ENCODE measurements around the gene FANCC. TPM values are rescaled to one million over a fixed set of nuclear protein-coding genes. Genes with fewer than 3 reads are reported as not detected.

Gene FANCC
- total and polyA plus RNA-seq, 2 of the 13 experiments (the other 11 are each of a cell fraction or from before 2014, with no cell fraction given): 7.4 to 8.6 TPM

GRCh38 chr9:95142728-95143127 is 174.8 kb downstream of the FANCC start:
- 0 out of 5 replicates have a peak, but pooled peaks cover 0 to 1% of the 10 kb centered on the region in 2 experiments for H3K36me3 ChIP-seq (replicated peaks in 1 of 2; ENCODE audit: control insufficient read depth in 1 of 2, insufficient read depth in 2 of 2, low read length in 2 of 2)
- no peak overlapping the region for H3K4me3 ChIP-seq (replicated peaks in 1 of 3; ENCODE audit: insufficient read depth in 1 of 3, low read depth in 2 of 3, low read length in 3 of 3)
- POLR2A ChIA-PET: no interaction called here
- DNase-seq (ENCODE audit: low spot score) (no peak), FAIRE-seq (no peak), ATAC-seq (no peak)
- no peaks in the 10 kb centered on the region for H3K27me3 ChIP-seq (ENCODE audit: control insufficient read depth in 1 of 2, insufficient read depth in 2 of 2, low read length in 2 of 2)
- in situ Hi-C loops (cut with HindIII; ENCODE audit: extremely low pct_ligation_motif_present, low pct_unique_long_range_greater_than_20kb): no loop called here
- H3K4me2 ChIP-seq (ENCODE audit: low read depth, low read length): no peak overlapping the region
- WGBS (ENCODE audit: low lambda C conversion rate): 100% methylated on average over 3 of the region's 3 CpGs
- BruUV-seq (replicated peaks): no TSS peak
- no peaks in the 10 kb centered on the region for H3K79me2 ChIP-seq (ENCODE audit: insufficient read depth, low read length)
- TF ChIP-seq ZNF687 (CRISPR knock-in tag; IDR thresholded peaks at IDR 0.05): no peak
- no peak for TF ChIP-seq NPAS2 (CRISPR knock-in tag; IDR thresholded peaks at IDR 0.05; ENCODE audit: borderline replicate concordance)
- no peak for TF ChIP-seq MLLT10 (CRISPR knock-in tag; IDR thresholded peaks at IDR 0.05)
- no peak for TF ChIP-seq PRMT3 (CRISPR knock-in tag; IDR thresholded peaks at IDR 0.05; ENCODE audit: borderline replicate concordance, low read depth)
- no peak for TF ChIP-seq NFRKB (IDR thresholded peaks at IDR 0.05)
- no peak for TF ChIP-seq MTF1 (CRISPR knock-in tag; IDR thresholded peaks at IDR 0.05)
- no peak overlapping the region for H3K27ac ChIP-seq (ENCODE audit: extremely low read length, insufficient read depth, low read length)
- CTCF ChIA-PET (ENCODE audit: low intra/inter-chr PET ratio, low total read pairs): no interaction called here
- H3K4me1 ChIP-seq (ENCODE audit: insufficient read depth, low read length): peaks cover 25% of the 10 kb centered on the region
- H3K9ac ChIP-seq (ENCODE audit: insufficient read depth, low read depth, low read length): no peak overlapping the region
- H2AFZ ChIP-seq (ENCODE audit: low read length): no peak overlapping the region
- no peaks in the 10 kb centered on the region for H3K9me3 ChIP-seq (ENCODE audit: low read length)
- intact Hi-C loops (cut with micrococcal nuclease; ENCODE audit: unreplicated experiment): no loop called here
- H4K20me1 ChIP-seq (ENCODE audit: insufficient read depth, low read length): no peaks in the 10 kb centered on the region
